ENCODE measurements around the gene OTULIN.

OTULIN gene

GRCh38 chr5:14721990-14722656 is 57.6 kb downstream of the OTULIN start:
- DNase-seq (ENCODE audit: low spot score): no peak

DNA sequence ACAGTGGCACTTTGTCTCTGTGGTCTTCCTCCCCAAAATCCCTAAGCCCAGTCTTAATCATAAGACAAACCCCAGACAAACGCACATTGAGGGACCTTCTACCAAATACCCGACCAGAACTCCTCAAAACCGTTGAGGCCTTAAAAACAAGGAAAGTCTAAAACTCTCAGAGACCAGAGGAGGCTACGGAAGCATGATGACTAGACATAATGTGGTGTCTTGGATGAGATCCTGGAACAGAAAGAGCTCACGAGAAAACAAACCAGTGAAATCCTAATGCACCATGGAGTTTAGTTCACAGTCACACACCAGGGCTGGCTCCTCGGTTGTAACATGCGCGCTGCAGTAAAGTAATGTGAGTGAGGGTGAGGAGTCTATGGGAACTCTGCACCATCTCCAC is 58.4 kb downstream of the OTULIN start:
- DNase-seq (ENCODE audit: low spot score): no peak

DNA sequence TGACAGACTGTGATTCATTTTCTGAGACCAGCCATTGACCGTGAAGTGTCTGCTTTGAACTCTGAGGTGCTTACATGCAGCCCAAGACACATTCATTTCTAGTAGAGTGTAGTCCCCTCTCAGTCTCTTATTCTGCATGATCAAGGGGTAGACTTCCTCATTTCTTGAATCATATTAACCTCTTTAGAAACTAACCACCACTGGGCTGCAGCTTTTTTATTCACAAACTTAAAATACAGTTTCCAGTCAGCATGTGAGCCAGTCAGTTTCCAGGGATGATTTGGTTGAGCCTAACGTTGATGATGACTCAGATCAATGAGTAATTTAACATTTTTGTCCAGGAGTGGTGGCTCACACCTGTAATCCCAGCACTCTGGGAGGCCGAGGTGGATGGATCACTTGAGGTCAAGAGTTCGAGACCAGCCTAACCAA is 59.2 kb downstream of the OTULIN start:
- DNase-seq (ENCODE audit: low spot score): peak; percentile 53

DNA sequence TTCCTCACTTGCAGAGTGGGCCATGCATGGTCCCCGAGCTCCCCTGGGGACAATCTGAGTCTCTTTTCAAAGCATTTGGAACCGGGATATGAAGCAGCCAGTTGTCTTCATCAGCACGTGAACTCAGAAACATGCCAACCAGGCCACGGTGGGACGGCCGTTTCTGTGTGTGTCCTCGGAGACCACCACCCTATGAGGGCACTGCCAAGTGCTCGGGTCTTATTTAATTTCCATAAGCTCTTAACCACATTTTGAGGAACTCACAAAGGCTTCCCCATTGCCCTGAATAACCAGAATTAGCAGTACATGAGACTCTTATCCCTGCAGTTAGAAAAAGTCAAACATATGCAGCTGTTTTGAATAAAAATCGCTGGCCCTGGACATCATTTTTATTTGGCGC is 60.1 kb downstream of the OTULIN start:
- no peak for DNase-seq (ENCODE audit: low spot score)

DNA sequence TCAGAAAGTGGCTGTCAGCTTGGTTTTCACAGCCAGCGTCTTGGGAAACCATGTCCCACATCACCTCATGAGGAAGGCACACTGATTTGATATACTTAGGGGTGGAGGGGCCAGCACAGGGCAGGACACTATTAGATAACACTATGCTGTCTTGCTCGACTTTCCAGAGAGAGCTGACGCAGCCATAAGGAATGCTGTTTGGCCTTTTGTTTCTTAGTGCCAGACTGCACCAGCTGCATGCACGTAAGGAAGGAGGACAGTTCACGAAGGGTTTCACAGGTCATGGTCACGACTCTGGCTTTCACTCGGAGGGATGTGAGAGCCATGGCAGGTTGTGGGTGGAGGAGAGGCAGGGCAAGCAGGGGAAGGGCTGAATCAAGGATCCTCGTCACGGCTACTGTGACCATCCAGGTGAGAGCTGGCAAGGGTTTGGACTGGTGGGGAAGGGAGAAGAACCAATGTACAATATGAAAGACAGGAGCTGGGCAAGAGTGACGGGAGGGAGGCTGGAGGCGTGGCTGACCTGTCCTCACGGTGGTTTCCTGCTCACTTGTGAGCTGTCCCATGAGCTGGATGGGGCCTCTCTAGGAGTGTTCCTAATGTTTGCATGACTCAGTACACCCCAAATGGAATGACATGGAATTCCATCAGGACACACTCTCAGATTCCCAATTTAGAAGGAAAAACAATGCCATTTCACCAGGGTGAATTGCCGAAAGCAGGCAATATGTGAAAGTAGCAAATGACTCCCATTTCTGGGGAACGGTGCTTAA is 61.7 kb downstream of the OTULIN start:
- no peak for DNase-seq (ENCODE audit: low spot score)

GRCh38 chr5:14727428-14727865 is 62.9 kb downstream of the OTULIN start:
- DNase-seq (ENCODE audit: low spot score): peak; percentile 79

GRCh38 chr5:14727928-14728458 is 63.5 kb downstream of the OTULIN start:
- no peak for DNase-seq (ENCODE audit: low spot score)

DNA sequence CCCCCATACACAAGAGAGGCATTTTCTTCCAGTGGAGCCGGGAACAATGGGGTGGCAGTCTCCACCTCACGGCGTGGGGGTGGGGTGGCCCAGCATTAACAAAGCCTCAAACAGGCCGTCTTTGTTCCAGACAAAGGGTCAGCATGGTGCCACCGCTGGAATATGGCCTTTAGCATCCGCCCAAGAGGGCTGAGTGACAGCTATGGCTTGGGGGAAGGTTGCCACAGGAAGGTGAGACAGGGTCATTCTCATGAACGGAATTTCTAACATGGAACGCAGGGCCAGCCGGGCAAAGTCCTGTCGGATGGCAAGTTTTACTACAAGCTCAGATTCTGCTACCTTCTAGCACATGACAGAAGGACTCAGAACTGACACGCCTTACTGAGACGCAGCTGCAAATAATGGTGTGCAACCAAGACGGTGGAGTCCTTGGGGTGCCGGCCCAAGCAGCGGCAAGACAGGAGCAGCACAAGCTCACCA is 64.0 kb downstream of the OTULIN start:
- no peak for DNase-seq (ENCODE audit: low spot score)

GRCh38 chr5:14729448-14730385 is 65.2 kb downstream of the OTULIN start:
- no peak for DNase-seq (ENCODE audit: low spot score)

DNA sequence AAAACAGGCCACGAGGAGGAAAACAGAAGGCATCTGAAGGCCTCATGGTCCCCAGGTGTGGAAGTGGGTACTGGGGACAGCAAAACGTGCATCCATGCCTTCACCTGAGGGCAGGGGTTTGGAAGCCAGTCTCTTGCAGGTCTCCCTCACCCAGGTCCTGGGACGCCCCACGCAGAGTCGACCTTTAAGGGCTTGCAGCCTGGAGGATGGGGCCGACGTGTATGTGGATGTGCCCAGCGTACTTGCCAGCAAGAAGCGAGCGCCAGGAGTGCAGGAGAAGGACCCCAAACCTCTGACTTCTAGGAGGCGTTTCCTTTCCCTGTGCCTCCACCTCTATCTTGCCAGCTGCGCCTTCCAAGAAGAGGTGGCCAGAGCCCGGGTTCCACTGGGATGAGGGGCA is 65.9 kb downstream of the OTULIN start:
- no peak for DNase-seq (ENCODE audit: low spot score)

- DNase-seq (ENCODE audit: low spot score): no peak
These were observed 66.4 kb downstream of the OTULIN start for GRCh38 chr5:14730881-14731280.

GRCh38 chr5:14732991-14733390 is 68.5 kb downstream of the OTULIN start:
- no peak for DNase-seq (ENCODE audit: low spot score)

DNA sequence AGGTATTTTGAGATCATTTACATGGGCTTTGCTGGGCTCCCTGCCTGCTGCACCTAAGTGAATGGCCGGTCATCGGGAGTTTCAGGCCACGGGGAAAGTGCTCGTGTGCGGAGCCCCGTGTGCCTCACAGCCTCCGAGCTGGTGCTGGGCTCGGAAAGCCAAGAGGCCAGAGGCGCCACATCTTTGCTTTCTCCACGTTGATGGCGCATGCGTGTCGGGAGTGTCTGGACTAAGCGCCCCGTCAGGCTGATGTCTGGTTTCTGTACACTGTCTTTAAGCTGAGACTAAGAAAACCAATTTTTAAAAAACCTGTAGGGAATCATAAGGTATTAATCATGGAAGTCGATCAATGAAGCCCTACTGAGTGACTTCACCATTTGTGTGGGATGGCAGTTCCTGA is 69.1 kb downstream of the OTULIN start:
- no peak for DNase-seq (ENCODE audit: low spot score)

DNA sequence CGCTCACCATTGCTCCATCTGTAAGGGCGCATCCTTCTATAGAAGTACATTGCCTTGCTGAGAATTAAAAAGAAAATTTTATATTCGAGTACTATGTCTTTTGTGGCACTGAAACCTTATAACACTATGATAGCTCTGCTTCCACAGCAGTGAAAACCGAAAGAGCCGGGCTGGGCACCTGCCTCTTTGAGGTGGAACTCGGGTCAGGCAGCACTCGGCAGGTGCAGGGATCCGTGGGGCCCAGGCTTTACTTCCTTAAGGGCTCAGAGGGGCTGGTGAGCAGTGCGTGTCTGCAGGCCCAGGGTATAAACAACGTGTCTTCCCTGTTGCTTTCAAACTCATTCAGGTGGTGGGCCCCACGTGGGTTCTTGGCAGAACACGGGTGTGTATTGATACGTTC is 69.9 kb downstream of the OTULIN start:
- DNase-seq (ENCODE audit: low spot score): no peak

DNA sequence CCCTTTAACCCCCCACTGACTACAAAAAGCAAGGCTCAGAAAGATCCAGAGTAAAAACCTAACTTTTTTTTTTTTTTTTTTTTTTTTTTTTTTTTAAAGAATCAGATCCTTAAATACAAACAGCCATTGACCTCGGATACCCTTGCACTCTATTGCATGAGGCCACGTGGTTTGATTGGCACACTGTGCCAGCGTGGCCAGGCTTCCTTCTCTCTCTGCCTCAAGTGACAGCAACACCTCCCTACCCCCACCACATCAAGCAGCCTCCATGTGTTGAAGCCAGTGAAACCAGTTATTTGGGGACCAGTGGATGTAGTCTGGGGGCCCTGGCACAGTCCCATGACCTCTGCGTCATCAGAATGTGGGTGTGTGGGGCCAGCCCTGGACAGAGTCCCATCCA is 71.4 kb downstream of the OTULIN start:
- DNase-seq (ENCODE audit: low spot score): no peak

GRCh38 chr5:14737291-14737690 is 72.8 kb downstream of the OTULIN start:
- DNase-seq (ENCODE audit: low spot score): no peak

GRCh38 chr5:14738050-14738449 is 73.5 kb downstream of the OTULIN start:
- no peak for DNase-seq (ENCODE audit: low spot score)

GRCh38 chr5:14739538-14739937 is 75.0 kb downstream of the OTULIN start:
- DNase-seq (ENCODE audit: low spot score): peak; percentile 79

DNA sequence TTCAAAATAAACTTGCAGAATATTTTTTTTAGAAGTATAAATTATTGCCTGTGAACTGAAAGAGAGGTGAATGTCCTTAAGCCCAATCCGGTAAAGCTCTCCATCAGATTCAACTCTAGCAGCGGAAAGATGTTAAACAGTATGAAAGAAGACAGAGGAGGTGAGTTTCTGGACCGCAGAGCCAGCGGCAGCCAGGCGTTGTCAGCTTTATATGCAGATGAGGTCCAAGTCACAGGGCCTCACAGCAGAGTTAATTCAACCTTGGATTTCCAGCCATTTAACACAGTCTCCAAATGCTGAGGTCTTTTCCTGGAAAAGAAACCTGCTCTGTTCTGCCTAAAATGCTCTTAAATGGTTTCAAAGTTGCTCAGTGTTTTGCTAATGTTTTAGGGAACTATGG is 75.5 kb downstream of the OTULIN start:
- no peak for DNase-seq (ENCODE audit: low spot score)

- DNase-seq (ENCODE audit: low spot score): no peak
These were observed 76.6 kb downstream of the OTULIN start for GRCh38 chr5:14741131-14741530.

DNA sequence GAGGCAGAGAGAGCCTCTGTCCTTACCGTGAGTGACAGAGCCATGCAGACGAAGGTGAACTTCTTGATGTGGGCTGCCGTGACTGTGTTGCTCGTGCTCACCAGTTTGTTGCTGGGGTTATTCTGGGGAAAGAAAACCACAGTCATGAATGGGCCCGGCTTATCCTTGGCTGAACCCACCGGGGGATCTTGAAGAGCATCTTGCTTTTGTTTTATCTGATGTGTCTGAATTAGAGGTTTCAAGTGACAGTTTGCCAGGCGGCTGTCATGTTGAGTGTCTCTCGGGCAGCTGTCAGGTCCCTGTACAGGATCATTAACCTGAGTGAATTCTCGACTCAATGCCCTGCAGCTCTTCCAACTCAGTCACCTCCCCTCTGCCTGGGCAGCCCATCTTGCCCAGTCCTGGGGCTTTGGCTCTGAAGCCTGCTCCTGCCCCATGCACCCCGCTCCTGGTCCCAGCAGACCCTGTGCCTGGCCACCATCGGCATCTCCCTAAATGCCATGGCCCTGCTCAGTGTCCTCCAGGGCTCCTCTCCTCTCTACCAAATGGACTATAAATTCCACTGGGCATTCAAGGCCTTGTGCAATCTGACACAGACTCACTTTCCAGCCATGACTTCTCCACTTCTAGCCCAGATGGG is 77.4 kb downstream of the OTULIN start:
- no peak for DNase-seq (ENCODE audit: low spot score)

DNA sequence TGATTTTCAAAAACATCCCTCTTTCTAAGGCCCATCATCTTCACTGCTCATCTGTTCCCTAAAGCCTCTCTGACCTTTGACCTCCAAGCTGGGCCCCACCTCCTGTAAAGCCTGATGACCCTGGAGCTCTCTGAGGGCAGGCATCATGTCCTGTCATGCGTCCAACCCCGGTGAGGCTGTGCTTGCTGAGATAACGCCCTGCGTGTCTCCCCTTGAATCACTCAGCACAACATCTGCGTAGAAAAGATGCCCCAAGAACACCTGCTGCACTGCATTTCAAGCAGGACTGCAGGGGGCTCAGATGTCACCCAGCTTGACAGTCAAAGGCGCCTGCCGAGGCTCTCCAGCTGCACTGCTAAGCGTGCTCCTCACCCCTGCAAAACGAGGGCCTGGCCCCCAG is 78.0 kb downstream of the OTULIN start:
- no peak for DNase-seq (ENCODE audit: low spot score)

Measured in RKO (cell line).